ENCODE measurements around the gene SNTB2.

SNTB2 gene

GRCh38 chr16:69349536-69349935 lies 162.6 kb downstream of the SNTB2 start:
- no peak for DNase-seq

GRCh38 chr16:69350536-69351133 lies 163.7 kb downstream of the SNTB2 start:
- DNase-seq = no peak

- no peak for DNase-seq
Observed at GRCh38 chr16:69351309-69352027, 164.5 kb downstream of the SNTB2 start, which contains the start of gene TMED6. TSS of gene TMED6 (minus strand) at chr16:69351786. CDS start at chr16:69351753, 33 bp downstream.

All from NCI-H510A treated with DMSO at 0.1 percent for 48 hours (cell line).